Ishikawa (cell line): ENCODE data around the gene GRIN2D.

Experiments
- CEBPB ChIP-seq: IDR thresholded peaks from 2 replicates; pipeline ENCODE4 v1.6.1; 2012
- CREB1 ChIP-seq: IDR thresholded peaks from 2 replicates; pipeline ENCODE4 v1.6.1; 2012; ENCODE audit warnings: low read depth
- EGR1 ChIP-seq: IDR thresholded peaks from 2 replicates; pipeline ENCODE4 v1.6.1; 2012
- EP300 ChIP-seq: IDR thresholded peaks from 2 replicates; pipeline ENCODE4 v1.6.1; 2012; ENCODE audit warnings: borderline replicate concordance
- FOXM1 ChIP-seq: IDR thresholded peaks from 2 replicates; pipeline ENCODE4 v1.6.1; 2012; ENCODE audit warnings: low read depth, borderline replicate concordance
- NFIC ChIP-seq: IDR thresholded peaks from 2 replicates; pipeline ENCODE4 v1.6.1; 2012
- RAD21 ChIP-seq: IDR thresholded peaks from 2 replicates; pipeline ENCODE4 v1.6.1; 2012; ENCODE audit warnings: low read depth
- TAF1 ChIP-seq: IDR thresholded peaks from 2 replicates; pipeline ENCODE4 v1.6.1; 2012; ENCODE audit warnings: low read depth, mild to moderate bottlenecking
- TEAD4 ChIP-seq: IDR thresholded peaks from 2 replicates; pipeline ENCODE4 v1.6.1; 2012
- YY1 ChIP-seq: IDR thresholded peaks from 2 replicates; pipeline ENCODE4 v1.6.1; 2012; ENCODE audit warnings: low read depth
- TF ChIP-seq, protein P1 (sequence below): IDR thresholded peaks from 2 replicates; pipeline ENCODE4 v1.6.1; 2012
- TF ChIP-seq, protein P2 (sequence below): IDR thresholded peaks from 2 replicates; pipeline ENCODE4 v1.6.1; 2012; ENCODE audit warnings: low read depth, mild to moderate bottlenecking
- TF ChIP-seq, protein P3 (sequence below): IDR thresholded peaks from 2 replicates; pipeline ENCODE4 v1.6.1; 2012

GRIN2D gene

DNA sequence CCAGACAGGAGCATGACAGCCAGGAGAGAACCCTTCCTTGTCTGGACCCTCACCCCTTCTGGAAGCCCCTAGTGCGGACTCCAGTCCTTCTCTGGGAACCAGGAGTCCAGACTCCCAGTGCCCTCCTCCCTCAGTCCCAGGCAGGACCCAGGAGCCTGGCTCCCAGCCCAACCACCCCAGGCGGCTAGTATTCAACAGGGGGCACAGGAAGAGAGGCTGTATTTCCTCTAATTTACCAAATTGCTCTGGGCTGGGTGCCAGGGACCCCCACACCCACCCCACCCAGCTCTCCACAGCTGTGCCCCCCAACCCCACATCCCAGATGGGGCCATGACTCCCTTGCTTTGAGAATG, 3.3 kb downstream of the GRIN2D start:
- TF ChIP-seq TAF1, result no peak
- TF ChIP-seq, protein P1, sequence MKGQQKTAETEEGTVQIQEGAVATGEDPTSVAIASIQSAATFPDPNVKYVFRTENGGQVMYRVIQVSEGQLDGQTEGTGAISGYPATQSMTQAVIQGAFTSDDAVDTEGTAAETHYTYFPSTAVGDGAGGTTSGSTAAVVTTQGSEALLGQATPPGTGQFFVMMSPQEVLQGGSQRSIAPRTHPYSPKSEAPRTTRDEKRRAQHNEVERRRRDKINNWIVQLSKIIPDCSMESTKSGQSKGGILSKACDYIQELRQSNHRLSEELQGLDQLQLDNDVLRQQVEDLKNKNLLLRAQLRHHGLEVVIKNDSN, result no peak

DNA sequence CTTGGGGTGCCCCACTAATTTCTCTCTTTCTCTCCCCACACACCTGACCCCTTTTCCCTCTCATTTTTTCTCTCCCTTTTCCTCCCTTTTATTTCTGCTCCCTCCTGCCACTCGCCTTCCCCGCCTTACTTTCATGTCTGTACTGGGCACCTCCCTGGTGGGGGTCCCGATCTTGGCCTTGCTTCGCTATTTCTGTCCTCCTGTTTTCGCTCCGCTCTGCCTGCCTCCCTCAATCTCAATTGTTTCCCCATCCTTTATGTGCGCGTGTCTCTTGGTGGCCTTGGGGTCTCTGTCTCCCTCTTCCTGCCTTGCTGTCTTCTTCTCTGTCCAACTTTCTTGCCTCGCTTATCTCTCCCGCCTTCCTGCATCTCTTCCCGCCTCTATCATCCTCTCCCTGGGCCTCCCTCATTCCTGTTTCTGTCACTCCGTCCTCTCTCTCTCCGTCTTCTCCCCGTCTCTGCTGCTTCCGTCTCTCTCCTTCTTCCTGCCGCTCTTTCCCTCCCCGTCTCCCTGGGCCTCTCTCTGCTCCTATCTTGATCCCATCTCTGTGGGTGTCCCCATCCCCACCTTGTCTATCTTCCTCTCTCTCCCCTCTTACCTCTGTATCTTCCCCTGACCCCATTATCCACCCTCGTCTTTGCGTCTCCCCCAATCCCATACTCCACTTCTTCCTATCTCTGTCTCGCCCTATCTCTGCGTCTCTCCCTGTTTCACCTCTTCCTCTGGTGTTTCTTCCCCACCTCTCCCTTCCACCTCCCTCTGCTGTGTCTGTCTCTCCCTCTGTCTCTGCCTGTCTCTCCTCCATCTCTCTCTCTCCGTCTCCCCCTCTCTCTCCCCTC, 4.0 kb downstream of the GRIN2D start:
- TF ChIP-seq, protein P2, sequence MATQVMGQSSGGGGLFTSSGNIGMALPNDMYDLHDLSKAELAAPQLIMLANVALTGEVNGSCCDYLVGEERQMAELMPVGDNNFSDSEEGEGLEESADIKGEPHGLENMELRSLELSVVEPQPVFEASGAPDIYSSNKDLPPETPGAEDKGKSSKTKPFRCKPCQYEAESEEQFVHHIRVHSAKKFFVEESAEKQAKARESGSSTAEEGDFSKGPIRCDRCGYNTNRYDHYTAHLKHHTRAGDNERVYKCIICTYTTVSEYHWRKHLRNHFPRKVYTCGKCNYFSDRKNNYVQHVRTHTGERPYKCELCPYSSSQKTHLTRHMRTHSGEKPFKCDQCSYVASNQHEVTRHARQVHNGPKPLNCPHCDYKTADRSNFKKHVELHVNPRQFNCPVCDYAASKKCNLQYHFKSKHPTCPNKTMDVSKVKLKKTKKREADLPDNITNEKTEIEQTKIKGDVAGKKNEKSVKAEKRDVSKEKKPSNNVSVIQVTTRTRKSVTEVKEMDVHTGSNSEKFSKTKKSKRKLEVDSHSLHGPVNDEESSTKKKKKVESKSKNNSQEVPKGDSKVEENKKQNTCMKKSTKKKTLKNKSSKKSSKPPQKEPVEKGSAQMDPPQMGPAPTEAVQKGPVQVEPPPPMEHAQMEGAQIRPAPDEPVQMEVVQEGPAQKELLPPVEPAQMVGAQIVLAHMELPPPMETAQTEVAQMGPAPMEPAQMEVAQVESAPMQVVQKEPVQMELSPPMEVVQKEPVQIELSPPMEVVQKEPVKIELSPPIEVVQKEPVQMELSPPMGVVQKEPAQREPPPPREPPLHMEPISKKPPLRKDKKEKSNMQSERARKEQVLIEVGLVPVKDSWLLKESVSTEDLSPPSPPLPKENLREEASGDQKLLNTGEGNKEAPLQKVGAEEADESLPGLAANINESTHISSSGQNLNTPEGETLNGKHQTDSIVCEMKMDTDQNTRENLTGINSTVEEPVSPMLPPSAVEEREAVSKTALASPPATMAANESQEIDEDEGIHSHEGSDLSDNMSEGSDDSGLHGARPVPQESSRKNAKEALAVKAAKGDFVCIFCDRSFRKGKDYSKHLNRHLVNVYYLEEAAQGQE, result no peak
- TF ChIP-seq, protein P1, result no peak
- TF ChIP-seq FOXM1 (no peak), TAF1 (no peak), EP300 (no peak), YY1 (no peak), CEBPB (no peak), EGR1 (no peak), TEAD4 (no peak), RAD21 (no peak)
- TF ChIP-seq, protein P3, sequence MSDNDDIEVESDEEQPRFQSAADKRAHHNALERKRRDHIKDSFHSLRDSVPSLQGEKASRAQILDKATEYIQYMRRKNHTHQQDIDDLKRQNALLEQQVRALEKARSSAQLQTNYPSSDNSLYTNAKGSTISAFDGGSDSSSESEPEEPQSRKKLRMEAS, result no peak

DNA sequence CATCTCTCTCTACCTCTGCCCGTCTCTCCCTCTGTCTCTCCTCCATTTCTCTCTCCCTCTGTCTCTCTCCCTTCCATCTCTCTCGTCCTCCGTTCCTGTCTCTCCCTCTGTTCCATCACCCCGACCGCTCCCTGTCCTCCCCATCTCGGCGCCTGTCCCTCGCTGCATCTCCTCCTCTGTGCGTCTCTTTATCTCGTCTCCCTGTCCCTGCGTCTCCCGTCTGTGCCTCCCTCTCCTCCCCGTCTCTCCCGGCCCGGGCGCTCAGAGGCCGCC, 4.6 kb downstream of the GRIN2D start:
- no peak for TF ChIP-seq EP300
- no peak for TF ChIP-seq YY1
- TF ChIP-seq CEBPB, result no peak
- TF ChIP-seq EGR1, result no peak
- TF ChIP-seq, protein P1, result no peak
- no peak for TF ChIP-seq TAF1
- TF ChIP-seq, protein P3, result no peak
- TF ChIP-seq FOXM1, result no peak
- TF ChIP-seq NFIC, result no peak
- TF ChIP-seq TEAD4, result no peak
- TF ChIP-seq RAD21, result no peak
- TF ChIP-seq CREB1, result no peak
- TF ChIP-seq, protein P2, result no peak

DNA sequence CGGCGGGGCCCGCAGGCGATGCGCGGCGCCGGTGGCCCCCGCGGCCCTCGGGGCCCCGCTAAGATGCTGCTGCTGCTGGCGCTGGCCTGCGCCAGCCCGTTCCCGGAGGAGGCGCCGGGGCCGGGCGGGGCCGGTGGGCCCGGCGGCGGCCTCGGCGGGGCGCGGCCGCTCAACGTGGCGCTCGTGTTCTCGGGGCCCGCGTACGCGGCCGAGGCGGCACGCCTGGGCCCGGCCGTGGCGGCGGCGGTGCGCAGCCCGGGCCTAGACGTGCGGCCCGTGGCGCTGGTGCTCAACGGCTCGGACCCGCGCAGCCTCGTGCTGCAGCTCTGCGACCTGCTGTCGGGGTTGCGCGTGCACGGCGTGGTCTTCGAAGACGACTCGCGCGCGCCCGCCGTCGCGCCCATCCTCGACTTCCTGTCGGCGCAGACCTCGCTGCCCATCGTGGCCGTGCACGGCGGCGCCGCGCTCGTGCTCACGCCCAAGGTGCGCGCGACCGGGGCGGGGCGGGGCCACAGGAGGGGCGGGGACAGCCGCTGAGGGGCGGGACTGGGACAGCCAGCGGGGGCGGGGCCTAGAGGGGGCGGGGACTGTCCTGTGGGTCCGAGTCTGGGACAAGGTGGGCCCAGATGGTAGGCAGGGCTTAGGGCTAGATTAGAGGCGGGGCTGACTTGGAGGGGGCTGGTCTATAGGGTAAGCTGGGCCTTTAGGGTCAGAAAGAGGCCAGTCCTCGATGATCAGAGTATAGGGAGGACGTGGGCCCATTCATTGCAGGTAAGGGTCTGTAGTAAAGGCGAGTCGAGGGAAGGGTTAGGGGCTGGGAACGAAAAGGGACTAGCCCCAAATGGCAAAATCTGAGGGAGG, 5.1 kb downstream of the GRIN2D start:
- TF ChIP-seq, protein P2, result no peak
- TF ChIP-seq, protein P3, result peak; percentile 96
